ENCODE data around the gene DSCAM. TPM values are rescaled to one million over a fixed set of nuclear protein-coding genes. Genes with fewer than 3 reads are reported as not detected.

The DSCAM gene
- total and polyA plus RNA-seq, 2 experiments from 2014 or later = 0.07 TPM; not detected in 1

GRCh38 chr21:39976800-39977199 lies 870.2 kb downstream of the DSCAM start (continued):
- TF ChIP-seq CTCF (conservative IDR thresholded peaks at IDR 0.05; ENCODE audit: low read depth in 2 of 2) (no peak), REST (IDR thresholded peaks at IDR 0.05; ENCODE audit: unreplicated experiment) (no peak), POLR2AphosphoS5 (IDR thresholded peaks at IDR 0.05; ENCODE audit: low read depth) (no peak), NANOG (IDR thresholded peaks at IDR 0.05; ENCODE audit: borderline replicate concordance) (no peak)

- DNase-seq (ENCODE audit: low spot score) = no peak
- no peaks in the 10 kb centered on the region for H3K4me1 Mint-ChIP-seq
- no peak for TF ChIP-seq EZH2 (IDR thresholded peaks at IDR 0.05; ENCODE audit: low read depth, unreplicated experiment)
- TF ChIP-seq EZH2phosphoT487 (IDR thresholded peaks at IDR 0.05; ENCODE audit: unreplicated experiment) = no peak
- TF ChIP-seq ETS1 (IDR thresholded peaks at IDR 0.05) = no peak
- no peak for TF ChIP-seq CTCF (conservative IDR thresholded peaks at IDR 0.05; ENCODE audit: low read depth in 2 of 2)
- no peak for TF ChIP-seq CREB1 (CRISPR knock-in tag; IDR thresholded peaks at IDR 0.05; ENCODE audit: low read depth)
- TF ChIP-seq NANOG (IDR thresholded peaks at IDR 0.05; ENCODE audit: borderline replicate concordance) = no peak
- no peak for TF ChIP-seq REST (IDR thresholded peaks at IDR 0.05; ENCODE audit: unreplicated experiment)
Measured at GRCh38 chr21:39972976-39973770, 873.8 kb downstream of the DSCAM start.

More at GRCh38 chr21:39972976-39973770, 873.8 kb downstream of the DSCAM start:
- H3K27me3 ChIP-seq (ENCODE audit: insufficient read depth) = no peaks in the 10 kb centered on the region
- no peak overlapping the region for H3K27ac Mint-ChIP-seq
- H3K36me3 Mint-ChIP-seq (ENCODE audit: low read depth) = no peaks in the 10 kb centered on the region
- H3K4me3 ChIP-seq = no peak overlapping the region
- peaks cover 6% of the 10 kb centered on the region; the same call in 1 of the 2 replicates for H3K9me2 ChIP-seq (ENCODE audit: insufficient read depth)
- no peaks in the 10 kb centered on the region for H3K79me2 ChIP-seq (replicated peaks; ENCODE audit: insufficient read depth)
- H3K9me3 Mint-ChIP-seq = peaks cover 8% of the 10 kb centered on the region
- no peaks in the 10 kb centered on the region for H3K36me3 ChIP-seq (ENCODE audit: insufficient read depth)
- H3K4me2 ChIP-seq = no peak overlapping the region
- no peak overlapping the region for H3K27ac ChIP-seq (ENCODE audit: low read depth)
- no peak overlapping the region for H2AFZ ChIP-seq
- no peak overlapping the region for H3K4me3 Mint-ChIP-seq
- no peaks in the 10 kb centered on the region for H4K20me1 ChIP-seq (replicated peaks; ENCODE audit: insufficient read depth)
- H3F3A ChIP-seq (replicated peaks; ENCODE audit: low read depth) = no peaks in the 10 kb centered on the region
- ATAC-seq = no peak
- no peaks in the 10 kb centered on the region for H3K4me1 ChIP-seq (ENCODE audit: insufficient read depth)
- peaks cover 7% of the 10 kb centered on the region for H3K27me3 Mint-ChIP-seq (ENCODE audit: insufficient read depth, low read depth, poor library complexity)

Data from GM23338 (cell line).